Right lobe of liver (tissue), 6 donors: ENCODE results near the gene SP1. TPM values are rescaled to one million over a fixed set of nuclear protein-coding genes. Genes with fewer than 3 reads are reported as not detected.

ENCODE experiments used
- ATAC-seq, 4 donors: fragments of 200-7000 bp; cut with Tn5 transposase; one replicate each; pipeline ENCODE4 v1.9.1; 2020; ENCODE audit warnings: mild to moderate bottlenecking in 4 of 4, moderate library complexity in 4 of 4
- DNase-seq, 3 donors: peaks; one replicate each; pipeline ENCODE4 v3.0.0-alpha.2; 2020
- H3K27ac ChIP-seq, 3 donors: fragments of 200-600 bp; one replicate each; pipeline ENCODE4 v1.8.0; 2022
- H3K27me3 ChIP-seq, 2 donors: fragments of 200-600 bp; one replicate each; pipeline ENCODE4 v1.8.0; 2022
- H3K36me3 ChIP-seq, 4 donors: fragments of 200-600 bp; sonication (generic) in 1 of 4; one replicate each; pipeline versions ENCODE4 v1.5.1 to v1.8.0; 2017 to 2022; ENCODE audit warnings: control low read depth in 1 of 4
- H3K4me1 ChIP-seq, 4 donors: fragments of 200-600 bp; sonication (generic) in 1 of 4; one replicate each; pipeline versions ENCODE4 v1.5.1 to v1.8.0; 2017 to 2022; ENCODE audit warnings: control low read depth in 1 of 4
- H3K4me3 ChIP-seq, 3 donors: fragments of 200-600 bp; one replicate each; pipeline ENCODE4 v1.8.0; 2022
- H3K9me3 ChIP-seq, 4 donors: fragments of 200-600 bp; sonication (generic) in 1 of 4; one replicate each; pipeline versions ENCODE4 v1.5.1 to v1.8.0; 2017 to 2022; ENCODE audit warnings: control low read depth in 1 of 4
- POLR2A ChIP-seq: fragments of 450-650 bp; IDR thresholded peaks from one replicate; pipeline ENCODE4 v1.6.1; 2017; ENCODE audit warnings: antibody characterized with exemption, mild to moderate bottlenecking
- WGBS: methylation state at CpG from one replicate; pipeline ENCODE4 v1.1.6; 2018; ENCODE audit warnings: low coverage, low lambda C conversion rate; ENCODE audit not compliant: insufficient coverage; ENCODE audit errors: missing lambda C conversion rate; 5-methylcytosine and 5-hydroxymethylcytosine counted together
- intact Hi-C, 2 donors: fragments of 100-400 bp; cut with DNase I; formaldehyde crosslinking; loops; one replicate each; pipeline versions ENCODE4 v1.11.2 to v1.14.1; 2022
- total RNA-seq, 6 experiments: library from RNA; depleted of rRNA in 2 of 6; stranded (reverse); fragments of >200 nt in 2 of 6; fragmentation: NEBNext Ultra II Directional in 3 of 6; extraction: Animal tissue kit (Norgen Biotek cat#: 25700) in 3 of 6; gene quantifications; one replicate each; pipeline versions ENCODE4 v1.1.0 to v1.2.4, GENCODE V29; 2016 to 2023
- TF ChIP-seq, protein P1 (sequence below), 4 donors: fragments of 200-600 bp in 3 of 4; fragments of 450-650 bp in 1 of 4; IDR thresholded peaks; one replicate each; pipeline versions ENCODE4 v1.5.1 to v1.8.0; 2016 to 2022; ENCODE audit warnings: antibody characterized with exemption in 4 of 4, mild to moderate bottlenecking in 2 of 4
- donor health status: DM: no; HTN: yes; CAD: no.
- donor health status: DM: no; HTN: no; CAD: no.
- donor health status: DM: no; HTN: no; CAD: no.
- donor health status: DM: no; HTN: yes; CAD: no.
- donor health status: DM: no; HTN: yes; CAD: no.

SP1 gene
- total RNA-seq, 6 experiments from 2014 or later: 20.3 to 29.2 (median 23.9) TPM

DNA sequence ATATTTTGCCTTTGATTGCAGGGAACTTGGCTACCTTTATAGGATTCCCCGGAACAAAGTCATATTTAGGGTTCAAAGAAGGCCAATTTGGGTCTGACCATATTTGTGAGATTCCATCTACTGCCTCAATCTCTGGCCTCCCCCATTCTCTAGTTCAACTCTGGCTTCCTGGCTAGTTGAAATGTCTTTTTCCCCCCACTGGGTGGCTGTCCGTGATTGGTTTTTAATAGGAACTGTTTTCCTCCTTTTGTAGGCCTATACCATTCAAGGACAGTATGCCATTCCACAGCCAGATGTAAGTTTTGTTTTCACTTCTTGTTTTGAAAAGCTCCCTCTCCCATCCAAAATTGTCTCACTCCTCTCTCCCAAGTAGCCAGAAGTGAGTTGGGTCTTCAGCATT, 85.7 kb downstream of the SP1 start:
- H3K27me3 ChIP-seq: no peaks in the 10 kb centered on the region
- TF ChIP-seq, protein P1, sequence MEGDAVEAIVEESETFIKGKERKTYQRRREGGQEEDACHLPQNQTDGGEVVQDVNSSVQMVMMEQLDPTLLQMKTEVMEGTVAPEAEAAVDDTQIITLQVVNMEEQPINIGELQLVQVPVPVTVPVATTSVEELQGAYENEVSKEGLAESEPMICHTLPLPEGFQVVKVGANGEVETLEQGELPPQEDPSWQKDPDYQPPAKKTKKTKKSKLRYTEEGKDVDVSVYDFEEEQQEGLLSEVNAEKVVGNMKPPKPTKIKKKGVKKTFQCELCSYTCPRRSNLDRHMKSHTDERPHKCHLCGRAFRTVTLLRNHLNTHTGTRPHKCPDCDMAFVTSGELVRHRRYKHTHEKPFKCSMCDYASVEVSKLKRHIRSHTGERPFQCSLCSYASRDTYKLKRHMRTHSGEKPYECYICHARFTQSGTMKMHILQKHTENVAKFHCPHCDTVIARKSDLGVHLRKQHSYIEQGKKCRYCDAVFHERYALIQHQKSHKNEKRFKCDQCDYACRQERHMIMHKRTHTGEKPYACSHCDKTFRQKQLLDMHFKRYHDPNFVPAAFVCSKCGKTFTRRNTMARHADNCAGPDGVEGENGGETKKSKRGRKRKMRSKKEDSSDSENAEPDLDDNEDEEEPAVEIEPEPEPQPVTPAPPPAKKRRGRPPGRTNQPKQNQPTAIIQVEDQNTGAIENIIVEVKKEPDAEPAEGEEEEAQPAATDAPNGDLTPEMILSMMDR (IDR thresholded peaks at IDR 0.05): no peak
- TF ChIP-seq POLR2A: no peak
- H3K4me3 ChIP-seq: no peak overlapping the region
- peaks cover 0 to 28% (median 4%) of the 10 kb centered on the region in 4 donors for H3K4me1 ChIP-seq
- DNase-seq (no peak), ATAC-seq (peak in 1 of 4 donors; percentile 28)
- WGBS: 66% methylated on average over 2 of the region's 2 CpGs
- intact Hi-C loops: no loop called here
- H3K27ac ChIP-seq: no peak overlapping the region
- H3K9me3 ChIP-seq: no peaks in the 10 kb centered on the region
- peaks cover 42 to 100% (median 86%) of the 10 kb centered on the region in 4 donors for H3K36me3 ChIP-seq

Other genes with a start within 250 kb of the SP1 start
- 10 to 100 TPM in 5 of 6 experiments, 1 to 10 TPM in 1; 5.5 to 24.4 (median 19.2) TPM for gene ZNF740, start 199.5 kb upstream of the SP1 start, total RNA-seq
- gene CSAD, start 199.3 kb upstream of the SP1 start, total RNA-seq: 10 to 100 TPM; 20.6 to 54.2 (median 37.1) TPM
- 1 to 10 TPM; 2.9 to 8.0 (median 3.9) TPM for gene ITGB7, start 172.9 kb upstream of the SP1 start, total RNA-seq
- gene RARG, start 148.0 kb upstream of the SP1 start, total RNA-seq: 1 to 10 TPM; 1.9 to 2.4 (median 2.1) TPM
- 10 to 100 TPM in 2 of 6 experiments, 1 to 10 TPM in 3, under 1 TPM in 1; 0.04 to 15.0 (median 4.5) TPM for gene ESPL1, start 111.9 kb upstream of the SP1 start, total RNA-seq
- gene PFDN5, start 84.6 kb upstream of the SP1 start, total RNA-seq: 100 to 1,000 TPM; 122 to 170 (median 146) TPM
- gene MYG1, start 80.5 kb upstream of the SP1 start, total RNA-seq: 10 to 100 TPM; 17.6 to 27.1 (median 20.8) TPM
- gene AAAS, start 58.6 kb upstream of the SP1 start, total RNA-seq: 10 to 100 TPM; 22.0 to 29.1 (median 26.7) TPM
- not detected for gene SP7, start 43.8 kb upstream of the SP1 start, total RNA-seq
- gene AMHR2, start 43.7 kb downstream of the SP1 start, total RNA-seq: under 1 TPM; 0.09 to 0.74 (median 0.48) TPM
- gene PRR13, start 61.6 kb downstream of the SP1 start, total RNA-seq: 10 to 100 TPM; 35.9 to 91.2 (median 61.0) TPM
- gene PCBP2, start 71.9 kb downstream of the SP1 start, total RNA-seq: 100 to 1,000 TPM; 254 to 463 (median 347) TPM
- 1 to 10 TPM in 4 of 6 experiments, under 1 TPM in 2; 0.68 to 2.9 (median 1.5) TPM for gene MAP3K12, start 119.3 kb downstream of the SP1 start, total RNA-seq
- gene TARBP2, start 121.1 kb downstream of the SP1 start, total RNA-seq: 10 to 100 TPM; 15.1 to 20.8 (median 17.8) TPM
- not detected for gene NPFF, start 127.3 kb downstream of the SP1 start, total RNA-seq
- gene ATF7, start 246.2 kb downstream of the SP1 start, total RNA-seq: 10 to 100 TPM in 5 of 6 experiments, 1 to 10 TPM in 1; 7.9 to 18.7 (median 12.3) TPM